SK-N-SH (cell line): ENCODE data around the gene C8G. TPM values are rescaled to one million over a fixed set of nuclear protein-coding genes. Genes with fewer than 3 reads are reported as not detected.

Experiments used
- CTCF ChIA-PET: fragments of 300-600, 350-600 bp; formaldehyde crosslinking; extraction: SDS; loops from one replicate; lab custom pipeline; 2021; lab: Yijun Ruan, JAX
- POLR2A ChIA-PET: fragments of 350-600 bp; sonication (Branson Sonifier 250); formaldehyde crosslinking; extraction: SDS; loops from one replicate; lab custom pipeline; 2020; ENCODE audit warnings: antibody characterized with exemption, inconsistent platforms; lab: Yijun Ruan, JAX
- DNase-seq: peaks from one replicate; pipeline ENCODE4 v3.0.0; 2012
- H2AFZ ChIP-seq: fragments of 200-600 bp; sonication (generic); 2 replicates; pipeline ENCODE4 v1.8.1; 2016; ENCODE audit warnings: antibody characterized with exemption, mild to moderate bottlenecking, low read depth
- H3F3A ChIP-seq: fragments of 200-600 bp; sonication (generic); replicated peaks from 2 replicates; pipeline ENCODE3; 2016; ENCODE audit warnings: antibody characterized with exemption, mild to moderate bottlenecking; ENCODE audit not compliant: insufficient read depth
- H3K27ac ChIP-seq, 2 experiments: fragments of 200-500 bp in 1 of 2; fragments of 200-600 bp in 1 of 2; sonication (Bioruptor generic) in 1 of 2; sonication (generic), shearing (Covaris generic) in 1 of 2; 2 replicates each; pipeline versions ENCODE4 v1.5.1 to v1.6.1; 2014 to 2016; ENCODE audit warnings: low read depth in 2 of 2, inconsistent platforms in 1 of 2, low read length in 1 of 2, mild to moderate bottlenecking in 1 of 2, mixed read lengths in 1 of 2
- H3K27me3 ChIP-seq: fragments of 200-600 bp; sonication (generic), shearing (Covaris generic); 2 replicates; pipeline ENCODE4 v1.6.1; 2016; ENCODE audit warnings: mixed run types; ENCODE audit not compliant: insufficient read depth
- H3K36me3 ChIP-seq, 2 experiments: fragments of 200-500 bp in 1 of 2; fragments of 200-600 bp in 1 of 2; sonication (Bioruptor generic) in 1 of 2; sonication (generic) in 1 of 2; replicated peaks in 1 of 2; 2 replicates each; pipeline versions ENCODE3 to v1.5.1; 2014 to 2016; ENCODE audit warnings: low read length in 1 of 2, mild to moderate bottlenecking in 1 of 2; ENCODE audit not compliant: insufficient read depth in 2 of 2, control insufficient read depth in 1 of 2
- H3K4me1 ChIP-seq, 2 experiments: fragments of 200-500 bp in 1 of 2; fragments of 200-600 bp in 1 of 2; sonication (Bioruptor generic) in 1 of 2; sonication (generic), shearing (Covaris generic) in 1 of 2; 2 replicates each; pipeline versions ENCODE4 v1.5.1 to v1.6.1; 2014 to 2016; ENCODE audit warnings: low read depth in 1 of 2, low read length in 1 of 2, mixed run types in 1 of 2; ENCODE audit not compliant: insufficient read depth in 2 of 2, control insufficient read depth in 1 of 2
- H3K4me2 ChIP-seq: fragments of 200-600 bp; sonication (generic), shearing (Covaris generic); 2 replicates; pipeline ENCODE4 v1.6.1; 2017; ENCODE audit warnings: mixed run types
- H3K4me3 ChIP-seq, 2 experiments: fragments of 200-500 bp in 1 of 2; fragments of 200-600 bp in 1 of 2; sonication (Bioruptor generic) in 1 of 2; sonication (generic), shearing (Covaris generic) in 1 of 2; 2 replicates each; pipeline versions ENCODE4 v1.5.1 to v1.8.1; 2014 to 2016; ENCODE audit warnings: low read depth in 2 of 2, inconsistent platforms in 1 of 2, low read length in 1 of 2, mild to moderate bottlenecking in 1 of 2, mixed read lengths in 1 of 2, moderate library complexity in 1 of 2
- H3K79me2 ChIP-seq: fragments of 200-600 bp; sonication (generic); 2 replicates; pipeline ENCODE4 v1.8.1; 2017; ENCODE audit warnings: mild to moderate bottlenecking; ENCODE audit not compliant: insufficient read depth
- H3K9ac ChIP-seq: fragments of 200-600 bp; sonication (generic); 2 replicates; pipeline ENCODE4 v1.6.1; 2017; ENCODE audit warnings: mixed run types
- H3K9me2 ChIP-seq: fragments of 200-600 bp; sonication (generic); 2 replicates; pipeline ENCODE4 v1.6.1; 2017; ENCODE audit warnings: mixed run types
- H3K9me3 ChIP-seq: fragments of 200-600 bp; sonication (generic); 2 replicates; pipeline ENCODE4 v1.6.1; 2017; ENCODE audit warnings: mixed run types, mild to moderate bottlenecking, moderate library complexity
- H4K20me1 ChIP-seq: fragments of 200-600 bp; sonication (generic); 2 replicates; pipeline ENCODE4 v1.6.1; 2017; ENCODE audit warnings: mild to moderate bottlenecking, mixed run types; ENCODE audit not compliant: insufficient read depth
- CTCF ChIP-seq: fragments of 200-600 bp; sonication (generic); IDR thresholded peaks from 2 replicates; pipeline ENCODE4 v1.6.1; 2017; ENCODE audit warnings: antibody characterized with exemption, mild to moderate bottlenecking, moderate library complexity
- GATA2 ChIP-seq: sonication (generic); formaldehyde crosslinking; IDR thresholded peaks from 2 replicates; pipeline ENCODE4 v1.5.0; 2020; ENCODE audit warnings: mild to moderate bottlenecking, missing genetic modification reagents
- IRF3 ChIP-seq: fragments of 150-350 bp; IDR thresholded peaks from 2 replicates; pipeline ENCODE4 v1.6.1; 2016; ENCODE audit warnings: mild to moderate bottlenecking, low read depth, low read length
- MAX ChIP-seq: IDR thresholded peaks from 2 replicates; pipeline ENCODE4 v1.4.0; 2012; ENCODE audit warnings: low read depth
- MXI1 ChIP-seq: IDR thresholded peaks from 2 replicates; pipeline ENCODE4 v1.6.1; 2012; ENCODE audit warnings: mild to moderate bottlenecking, low read depth, low read length, improper control_type of control experiment
- NRF1 ChIP-seq: IDR thresholded peaks from 2 replicates; pipeline ENCODE4 v1.6.1; 2012; ENCODE audit warnings: low read depth, mild to moderate bottlenecking, low read length
- PBX3 ChIP-seq: IDR thresholded peaks from 2 replicates; pipeline ENCODE4; 2012
- POLR2AphosphoS5 ChIP-seq: IDR thresholded peaks from 2 replicates; pipeline ENCODE4 v1.6.1; 2012; ENCODE audit warnings: low read depth, low read length
- RFX5 ChIP-seq: IDR thresholded peaks from 2 replicates; pipeline ENCODE4 v1.6.1; 2012; ENCODE audit warnings: mild to moderate bottlenecking, improper control_type of control experiment, low read length
- SMC3 ChIP-seq: IDR thresholded peaks from 2 replicates; pipeline ENCODE4 v1.6.1; 2012; ENCODE audit warnings: low read depth, low read length, improper control_type of control experiment
- TCF12 ChIP-seq: IDR thresholded peaks from 2 replicates; pipeline ENCODE4 v1.4.0; 2012
- TEAD4 ChIP-seq: IDR thresholded peaks from 2 replicates; pipeline ENCODE4 v1.4.0; 2012; ENCODE audit warnings: mild to moderate bottlenecking, borderline replicate concordance; ENCODE audit not compliant: insufficient read depth
- USF1 ChIP-seq: IDR thresholded peaks from 2 replicates; pipeline ENCODE4 v1.4.0; 2012; ENCODE audit warnings: low read depth, borderline replicate concordance
- ZBTB33 ChIP-seq: IDR thresholded peaks from 2 replicates; pipeline ENCODE4 v1.4.0; 2012; ENCODE audit warnings: low read depth, borderline replicate concordance
- WGBS: methylation state at CpG from one replicate; pipeline ENCODE4 v1.1.6; 2017; ENCODE audit warnings: low lambda C conversion rate; 5-methylcytosine and 5-hydroxymethylcytosine counted together
- polyA plus RNA-seq, 3 experiments: library from polyadenylated mRNA; depleted of rRNA; stranded (reverse); fragments of >200 nt; gene quantifications; 2 replicates each; pipeline ENCODE4 v1.2.3, GENCODE V29; 2012

The C8G gene
- polyA plus RNA-seq, 1 of the 3 experiments (the other 2 are of a cell fraction): 0.28 TPM

- Histone ChIP-seq H4K20me1 (no peaks in the 10 kb centered on the region), H3K9me2 (no peaks in the 10 kb centered on the region), H3K36me3 (no peaks in the 10 kb centered on the region), H3K27me3 (no peaks in the 10 kb centered on the region), H2AFZ (no peak overlapping the region), H3K4me3 (no peak overlapping the region), H3K27ac (no peak overlapping the region; a peak in 1 of 4 replicates), H3K79me2 (no peaks in the 10 kb centered on the region), H3K9me3 (no peaks in the 10 kb centered on the region), H3K4me2 (no peak overlapping the region), H3K9ac (no peak overlapping the region), H3F3A (no peaks in the 10 kb centered on the region), H3K4me1 (peaks cover 0 to 8% of the 10 kb centered on the region in 2 experiments; a peak in 1 of 4 replicates)
- ChIA-PET CTCF (interaction anchor here (1.8 kb wide), 1 partner anchor 13 kb away, joined by 8 read pairs; no protein-coding TSS in a partner anchor), POLR2A (no interaction called here)
- TF ChIP-seq TEAD4 (no peak), POLR2AphosphoS5 (no peak), TCF12 (no peak), GATA2 (no peak), IRF3 (no peak), PBX3 (no peak), RFX5 (no peak)
- DNase-seq: no peak
- WGBS: 85% methylated on average over 9 of the region's 15 CpGs
Observed at GRCh38 chr9:136960938-136961275, 15.9 kb downstream of the C8G start.

- ChIA-PET CTCF (interaction anchor here (1.0 to 1.6 kb wide), 2 partner anchors 9 to 17 kb away, joined by 4 to 6 read pairs; partner anchors contain the start of genes C8G and FBXW5), POLR2A (no interaction called here)
- no peaks in the 10 kb centered on the region for H3K27me3 ChIP-seq
- no peaks in the 10 kb centered on the region for H3K9me2 ChIP-seq
- peak; percentile 66 for DNase-seq
- H3K9me3 ChIP-seq: no peaks in the 10 kb centered on the region
- H3K4me1 ChIP-seq: peaks cover 0 to 8% of the 10 kb centered on the region in 2 experiments; a peak in 1 of 4 replicates
- H3K9ac ChIP-seq: no peak overlapping the region
- H2AFZ ChIP-seq: no peak overlapping the region
- no peak overlapping the region; a peak in 1 of 4 replicates for H3K27ac ChIP-seq
- H4K20me1 ChIP-seq: no peaks in the 10 kb centered on the region
- TF ChIP-seq USF1 (no peak), CTCF (no peak), MXI1 (no peak), IRF3 (no peak), ZBTB33 (no peak), MAX (no peak), SMC3 (no peak), NRF1 (no peak)
- TF ChIP-seq, all 33 proteins: peak for 0
- Histone ChIP-seq H3K4me3 (no peak overlapping the region), H3K36me3 (no peaks in the 10 kb centered on the region), H3K4me2 (no peak overlapping the region), H3K79me2 (no peaks in the 10 kb centered on the region), H3F3A (no peaks in the 10 kb centered on the region)
- WGBS: 74% methylated on average over 12 of the region's 23 CpGs
Observed at GRCh38 chr9:136961279-136962065, 16.4 kb downstream of the C8G start.
